ENCODE data around the gene KAT7.
A peak's percentile ranks its signal among the peaks of the same experiment; 100 is the strongest.

KAT7 gene

GRCh38 chr17:49760932-49761558 lies 27.4 kb upstream of the KAT7 start:
- DNase-seq = no peak

GRCh38 chr17:49762151-49762941 lies 26.1 kb upstream of the KAT7 start:
- no peak for DNase-seq

GRCh38 chr17:49763735-49764558 lies 24.5 kb upstream of the KAT7 start, which contains the start of gene FAM117A:
TSS of gene FAM117A (minus strand) at chr17:49764131. CDS start at chr17:49764087, 44 bp downstream.
- DNase-seq = peak; percentile 99

- DNase-seq = no peak
Observed at GRCh38 chr17:49764559-49765180, 23.8 kb upstream of the KAT7 start.

- no peak for DNase-seq
Observed at GRCh38 chr17:49766918-49767530, 21.5 kb upstream of the KAT7 start.

- no peak for DNase-seq
Observed at GRCh38 chr17:49775546-49776260, 12.8 kb upstream of the KAT7 start.

GRCh38 chr17:49776551-49777300 lies 11.8 kb upstream of the KAT7 start:
- no peak for DNase-seq

- no peak for DNase-seq
Observed at GRCh38 chr17:49777563-49777962, 10.9 kb upstream of the KAT7 start.

GRCh38 chr17:49779156-49779738 lies 9.2 kb upstream of the KAT7 start:
- no peak for DNase-seq

- peak; percentile 34 to 58 for DNase-seq
Observed at GRCh38 chr17:49779739-49780231, 8.7 kb upstream of the KAT7 start.

- DNase-seq = no peak
Observed at GRCh38 chr17:49783071-49783715, 5.3 kb upstream of the KAT7 start.

- no peak for DNase-seq
Observed at GRCh38 chr17:49783791-49784190, 4.7 kb upstream of the KAT7 start.

GRCh38 chr17:49784636-49785035 lies 3.8 kb upstream of the KAT7 start:
- DNase-seq = no peak

GRCh38 chr17:49787884-49788477 lies 500 bp upstream of the KAT7 start:
- no peak for DNase-seq

- DNase-seq = no peak
Observed at GRCh38 chr17:49789243-49789578, 730 bp downstream of the KAT7 start.

GRCh38 chr17:49793309-49793708 lies 4.8 kb downstream of the KAT7 start:
- no peak for DNase-seq

GRCh38 chr17:49795372-49795771 lies 6.9 kb downstream of the KAT7 start:
- DNase-seq = no peak

- no peak for DNase-seq
Observed at GRCh38 chr17:49798182-49798581, 9.7 kb downstream of the KAT7 start.

GRCh38 chr17:49798738-49799137 lies 10.3 kb downstream of the KAT7 start:
- DNase-seq = no peak

GRCh38 chr17:49809056-49809455 lies 20.6 kb downstream of the KAT7 start:
- DNase-seq = no peak

Measured in CD4-positive, alpha-beta T cell treated with Interleukin-4 for 1 hour (primary cell).